ENCODE results near the gene RPS6KA4.
"Not testable (repeated sequence)": the region's sequence is repeated elsewhere in the genome, so short reads cannot be mapped to it uniquely, and the experiment has no call there.

The RPS6KA4 gene

DNA sequence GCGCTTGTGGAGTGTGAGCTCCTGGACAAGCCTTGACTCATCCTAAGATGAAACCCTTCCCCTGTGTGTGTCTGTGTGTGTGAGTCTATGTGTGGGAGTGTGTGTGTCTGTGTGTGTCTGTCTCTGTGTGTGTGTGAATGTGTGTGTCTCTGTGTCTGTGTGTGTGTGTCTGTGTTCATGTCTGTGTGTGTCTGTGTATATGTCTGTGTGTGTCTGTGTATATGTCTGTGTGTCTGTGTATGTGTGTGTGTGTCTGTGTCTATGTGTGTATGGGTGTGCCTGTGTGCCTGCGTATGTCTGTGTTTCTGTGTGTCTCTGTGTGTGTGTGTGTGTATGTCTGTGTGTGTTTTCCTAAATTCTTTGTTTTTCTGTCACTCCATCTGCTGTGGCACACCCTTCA, 48.7 kb downstream of the RPS6KA4 start:
- no peak for DNase-seq (ENCODE audit: low spot score)
- no peak overlapping the region for H3K27ac Mint-ChIP-seq
- H3K27me3 Mint-ChIP-seq (ENCODE audit: low read depth): peaks cover 6% of the 10 kb centered on the region
- H3K4me3 Mint-ChIP-seq: no peak overlapping the region
- no peaks in the 10 kb centered on the region for H3K9me3 Mint-ChIP-seq
- no peaks in the 10 kb centered on the region for H3K4me1 Mint-ChIP-seq (ENCODE audit: low read depth)
- H3K36me3 Mint-ChIP-seq (ENCODE audit: low read depth): no peaks in the 10 kb centered on the region

- Mint-ChIP-seq H3K4me3 (no peak overlapping the region), H3K27me3 (ENCODE audit: low read depth) (peaks cover 4% of the 10 kb centered on the region), H3K4me1 (ENCODE audit: low read depth) (no peaks in the 10 kb centered on the region), H3K9me3 (no peaks in the 10 kb centered on the region), H3K36me3 (ENCODE audit: low read depth) (no peaks in the 10 kb centered on the region), H3K27ac (no peak overlapping the region)
- DNase-seq (ENCODE audit: low spot score): no peak
Observed at GRCh38 chr11:64409278-64409677, 50.3 kb downstream of the RPS6KA4 start.

GRCh38 chr11:64409707-64410403, 50.9 kb downstream of the RPS6KA4 start:
- Mint-ChIP-seq H3K4me1 (ENCODE audit: low read depth) (no peaks in the 10 kb centered on the region), H3K27ac (no peak overlapping the region), H3K9me3 (no peaks in the 10 kb centered on the region), H3K27me3 (ENCODE audit: low read depth) (no peaks in the 10 kb centered on the region), H3K36me3 (ENCODE audit: low read depth) (no peaks in the 10 kb centered on the region), H3K4me3 (no peak overlapping the region)
- DNase-seq (ENCODE audit: low spot score): no peak

DNA sequence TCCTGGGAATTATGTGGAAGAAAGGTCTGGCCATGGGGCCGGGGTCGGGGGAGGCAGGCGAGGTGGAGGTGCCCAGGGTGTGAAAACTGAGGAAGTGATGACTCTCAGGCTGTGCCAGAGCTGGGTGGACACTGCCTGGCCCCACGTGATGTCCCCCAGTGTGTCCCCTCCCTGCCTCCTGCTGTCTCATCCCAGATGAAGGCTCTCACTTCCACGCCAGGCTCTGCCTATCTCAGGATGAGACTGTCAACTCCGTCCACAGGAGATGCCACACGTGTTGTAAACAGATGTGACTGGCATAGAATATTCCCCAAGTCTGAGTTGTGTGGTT, 51.4 kb downstream of the RPS6KA4 start:
- Mint-ChIP-seq H3K4me1 (ENCODE audit: low read depth) (no peaks in the 10 kb centered on the region), H3K9me3 (no peaks in the 10 kb centered on the region), H3K27me3 (ENCODE audit: low read depth) (no peaks in the 10 kb centered on the region), H3K27ac (no peak overlapping the region), H3K36me3 (ENCODE audit: low read depth) (no peaks in the 10 kb centered on the region), H3K4me3 (no peak overlapping the region)
- DNase-seq (ENCODE audit: low spot score): no peak

GRCh38 chr11:64413417-64413816, 54.5 kb downstream of the RPS6KA4 start:
- Mint-ChIP-seq H3K27ac (no peak overlapping the region), H3K4me1 (ENCODE audit: low read depth) (no peaks in the 10 kb centered on the region), H3K36me3 (ENCODE audit: low read depth) (no peaks in the 10 kb centered on the region), H3K4me3 (no peak overlapping the region), H3K27me3 (ENCODE audit: low read depth) (no peaks in the 10 kb centered on the region), H3K9me3 (no peaks in the 10 kb centered on the region)
- DNase-seq (ENCODE audit: low spot score): no peak

- H3K9me3 Mint-ChIP-seq: peaks cover 8% of the 10 kb centered on the region
- no peaks in the 10 kb centered on the region for H3K4me1 Mint-ChIP-seq (ENCODE audit: low read depth)
- no peak overlapping the region for H3K27ac Mint-ChIP-seq
- no peaks in the 10 kb centered on the region for H3K27me3 Mint-ChIP-seq (ENCODE audit: low read depth)
- no peak for DNase-seq (ENCODE audit: low spot score)
- H3K36me3 Mint-ChIP-seq (ENCODE audit: low read depth): no peaks in the 10 kb centered on the region
- no peak overlapping the region for H3K4me3 Mint-ChIP-seq
Observed at GRCh38 chr11:64415286-64415685, 56.3 kb downstream of the RPS6KA4 start.

- Mint-ChIP-seq H3K4me3 (no peak overlapping the region), H3K27ac (no peak overlapping the region)
Observed at GRCh38 chr11:64415996-64416728, 57.2 kb downstream of the RPS6KA4 start.

GRCh38 chr11:64418233-64418632, 59.3 kb downstream of the RPS6KA4 start:
- not testable (repeated sequence) for H3K4me3 Mint-ChIP-seq; DNase-seq (ENCODE audit: low spot score); H3K9me3 Mint-ChIP-seq; H3K27ac Mint-ChIP-seq; H3K4me1 Mint-ChIP-seq (ENCODE audit: low read depth); H3K27me3 Mint-ChIP-seq (ENCODE audit: low read depth); H3K36me3 Mint-ChIP-seq (ENCODE audit: low read depth)

More at GRCh38 chr11:64415996-64416728, 57.2 kb downstream of the RPS6KA4 start:
- no peaks in the 10 kb centered on the region for H3K4me1 Mint-ChIP-seq (ENCODE audit: low read depth)
- H3K36me3 Mint-ChIP-seq (ENCODE audit: low read depth): no peaks in the 10 kb centered on the region
- H3K27me3 Mint-ChIP-seq (ENCODE audit: low read depth): no peaks in the 10 kb centered on the region
- peaks cover 9% of the 10 kb centered on the region for H3K9me3 Mint-ChIP-seq
- no peak for DNase-seq (ENCODE audit: low spot score)

DNA sequence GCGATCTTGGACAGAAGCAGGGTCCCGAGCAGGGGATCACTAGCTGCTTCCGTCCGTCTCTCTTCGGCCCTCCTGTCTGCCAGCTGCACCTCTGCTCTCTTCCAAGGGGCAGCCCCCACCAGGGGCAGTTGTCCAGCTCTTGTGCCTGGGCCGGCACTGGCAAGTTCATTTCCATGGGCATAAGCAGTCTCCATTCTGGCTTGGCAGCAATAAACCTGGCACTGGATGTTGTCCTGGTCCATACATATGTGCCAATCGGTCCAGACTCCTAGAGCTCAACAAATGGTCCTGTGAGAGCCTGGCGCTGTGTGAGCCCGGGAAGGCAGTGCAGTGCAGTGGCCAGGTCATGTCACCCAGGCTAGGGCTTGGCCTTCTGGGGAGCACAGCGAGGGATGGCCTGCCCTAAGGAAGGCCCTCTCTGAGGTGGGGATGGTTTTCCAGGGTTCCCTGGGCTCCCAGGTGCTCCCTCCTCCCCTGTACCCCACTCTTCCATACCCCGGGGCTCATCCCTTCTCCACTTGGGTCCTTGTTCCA, 60.4 kb downstream of the RPS6KA4 start:
- Mint-ChIP-seq H3K27me3 (ENCODE audit: low read depth) (peaks cover 4% of the 10 kb centered on the region), H3K4me1 (ENCODE audit: low read depth) (no peaks in the 10 kb centered on the region), H3K36me3 (ENCODE audit: low read depth) (no peaks in the 10 kb centered on the region), H3K4me3 (no peak overlapping the region), H3K9me3 (peaks cover 9% of the 10 kb centered on the region), H3K27ac (no peak overlapping the region)
- no peak for DNase-seq (ENCODE audit: low spot score)

DNA sequence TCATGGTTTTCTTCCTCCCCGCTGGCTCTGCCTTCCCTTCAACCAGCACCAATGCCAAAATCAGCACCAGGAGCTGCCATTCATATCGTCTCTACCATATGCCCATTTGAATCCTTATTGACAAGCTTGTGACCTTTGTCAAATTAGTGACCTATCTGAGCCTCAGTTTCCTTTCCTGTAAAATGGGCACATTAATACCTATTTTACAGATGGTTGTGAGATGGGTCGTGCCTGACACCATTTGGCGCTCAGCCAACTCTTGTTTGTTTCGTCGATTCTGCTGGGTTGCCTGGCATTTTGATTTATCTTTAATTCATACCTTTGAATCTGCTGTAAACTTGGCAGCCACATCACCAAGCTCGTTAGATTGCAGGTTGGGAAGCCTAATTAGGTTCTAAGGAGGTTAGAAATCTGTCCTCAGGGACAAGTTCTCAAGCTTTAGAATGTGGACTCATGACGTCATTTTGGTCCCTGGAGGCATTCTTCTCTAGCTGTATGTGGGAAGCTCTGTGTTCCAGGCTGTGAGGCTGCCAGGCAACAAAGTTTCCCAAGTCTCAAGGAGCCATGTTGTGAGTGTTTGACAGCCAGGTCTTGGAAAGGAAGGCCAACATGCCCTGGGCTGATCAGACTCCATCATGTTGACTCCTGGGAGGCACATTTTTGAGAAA, 61.0 kb downstream of the RPS6KA4 start:
- H3K4me3 Mint-ChIP-seq: no peak overlapping the region
- H3K27me3 Mint-ChIP-seq (ENCODE audit: low read depth): peaks cover 4% of the 10 kb centered on the region
- peaks cover 9% of the 10 kb centered on the region for H3K9me3 Mint-ChIP-seq
- no peaks in the 10 kb centered on the region for H3K4me1 Mint-ChIP-seq (ENCODE audit: low read depth)
- no peaks in the 10 kb centered on the region for H3K36me3 Mint-ChIP-seq (ENCODE audit: low read depth)
- no peak overlapping the region for H3K27ac Mint-ChIP-seq
- DNase-seq (ENCODE audit: low spot score): no peak
